ENCODE measurements around the gene MOB1B.
"Not testable (repeated sequence)": the region's sequence is repeated elsewhere in the genome, so short reads cannot be mapped to it uniquely, and the experiment has no call there.

The MOB1B gene

DNA sequence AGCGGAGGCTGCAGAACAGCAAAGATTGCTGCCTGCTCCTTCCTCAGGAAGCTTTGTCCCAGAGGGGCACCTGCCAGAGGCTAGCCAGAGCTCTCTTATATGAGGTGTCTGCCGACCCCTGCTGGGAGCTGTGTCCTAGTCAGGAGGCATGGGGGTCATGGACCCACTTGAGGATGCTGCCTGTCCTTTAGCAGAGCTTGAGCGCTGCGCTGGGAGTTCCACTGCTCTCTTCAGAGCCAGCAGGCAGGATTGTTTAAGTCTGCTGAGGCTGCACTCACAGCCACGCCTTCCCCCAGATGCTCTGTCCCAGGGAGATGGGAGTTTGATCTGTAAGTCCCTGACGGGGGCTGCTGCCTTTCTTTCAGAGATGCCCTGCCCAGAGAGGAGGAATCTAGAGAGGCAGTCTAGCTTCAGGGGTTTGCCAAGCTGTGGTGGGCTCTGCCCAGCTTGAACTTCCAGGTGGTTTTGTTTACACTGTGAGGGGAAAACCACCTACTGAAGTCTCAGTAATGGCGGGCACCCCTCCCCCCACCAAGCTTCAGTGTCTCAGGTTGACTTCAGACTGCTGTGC, 102.2 kb downstream of the MOB1B start:
- in situ Hi-C loops (cut with HindIII; ENCODE audit: low sequenced_read_pairs) = no loop called here

GRCh38 chr4:71005025-71005424, 102.9 kb downstream of the MOB1B start:
- in situ Hi-C loops (cut with HindIII; ENCODE audit: low sequenced_read_pairs) = not testable (repeated sequence)

DNA sequence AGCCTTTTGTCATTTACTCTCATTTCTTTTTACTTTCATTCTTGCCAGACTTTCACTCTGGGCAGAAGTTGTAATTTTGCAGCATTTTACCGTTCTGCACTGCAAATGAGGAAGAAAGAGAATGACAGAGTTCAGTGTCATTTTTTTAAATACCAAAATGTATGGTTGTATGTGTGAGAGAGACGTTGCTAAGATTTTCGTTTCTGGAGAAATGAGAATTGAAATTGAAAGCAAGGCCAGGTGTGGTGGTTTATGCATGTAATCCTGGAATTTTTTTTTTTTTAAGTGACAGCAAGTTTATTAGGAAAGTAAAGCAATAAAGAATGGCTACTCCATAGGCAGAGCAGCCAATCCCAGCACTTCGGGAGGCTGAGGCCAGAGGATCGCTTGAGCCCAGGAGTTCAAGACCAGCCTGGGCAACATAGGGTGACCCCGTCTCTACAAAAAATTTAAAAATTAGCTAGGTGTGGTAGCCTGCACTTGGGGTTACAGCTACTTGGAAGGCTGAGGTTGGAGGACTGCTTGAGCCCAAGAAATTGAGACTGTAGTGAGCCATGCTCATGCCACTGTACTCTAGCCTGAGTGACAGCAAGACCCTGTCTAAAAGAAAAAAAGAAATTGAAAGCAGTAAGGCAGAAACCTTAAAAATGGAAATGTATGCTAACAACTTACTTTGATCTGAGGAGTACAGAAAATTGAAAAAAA, 104.2 kb downstream of the MOB1B start:
- in situ Hi-C loops (cut with HindIII; ENCODE audit: low sequenced_read_pairs) = no loop called here

- in situ Hi-C loops (cut with HindIII; ENCODE audit: low sequenced_read_pairs) = no loop called here
Observed at GRCh38 chr4:71008196-71008595, 106.0 kb downstream of the MOB1B start.

GRCh38 chr4:71009086-71009485, 106.9 kb downstream of the MOB1B start:
- in situ Hi-C loops (cut with HindIII; ENCODE audit: low sequenced_read_pairs) = no loop called here

- in situ Hi-C loops (cut with HindIII; ENCODE audit: low sequenced_read_pairs) = no loop called here
Observed at GRCh38 chr4:71009890-71010588, 107.9 kb downstream of the MOB1B start.

- in situ Hi-C loops (cut with HindIII; ENCODE audit: low sequenced_read_pairs) = no loop called here
Observed at GRCh38 chr4:71011451-71011850, 109.3 kb downstream of the MOB1B start.

DNA sequence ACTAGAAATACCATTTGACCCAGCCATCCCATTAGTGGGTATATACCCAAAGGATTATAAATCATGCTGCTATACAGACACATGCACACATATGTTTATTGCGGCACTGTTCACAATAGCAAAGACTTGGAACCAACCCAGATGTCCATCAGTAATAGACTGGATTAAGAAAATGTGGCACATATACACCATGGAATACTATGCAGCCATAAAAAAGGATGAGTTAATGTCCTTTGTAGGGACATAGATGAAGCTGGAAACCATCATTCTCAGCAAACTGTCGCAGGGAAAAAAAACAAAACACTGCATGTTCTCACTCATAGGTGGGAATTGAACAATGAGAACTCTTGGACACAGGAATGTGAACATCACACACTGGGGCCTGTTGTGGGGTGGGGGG, 115.2 kb downstream of the MOB1B start:
- in situ Hi-C loops (cut with HindIII; ENCODE audit: low sequenced_read_pairs) = not testable (repeated sequence)

GRCh38 chr4:71020611-71021010, 118.4 kb downstream of the MOB1B start:
- in situ Hi-C loops (cut with HindIII; ENCODE audit: low sequenced_read_pairs) = no loop called here

DNA sequence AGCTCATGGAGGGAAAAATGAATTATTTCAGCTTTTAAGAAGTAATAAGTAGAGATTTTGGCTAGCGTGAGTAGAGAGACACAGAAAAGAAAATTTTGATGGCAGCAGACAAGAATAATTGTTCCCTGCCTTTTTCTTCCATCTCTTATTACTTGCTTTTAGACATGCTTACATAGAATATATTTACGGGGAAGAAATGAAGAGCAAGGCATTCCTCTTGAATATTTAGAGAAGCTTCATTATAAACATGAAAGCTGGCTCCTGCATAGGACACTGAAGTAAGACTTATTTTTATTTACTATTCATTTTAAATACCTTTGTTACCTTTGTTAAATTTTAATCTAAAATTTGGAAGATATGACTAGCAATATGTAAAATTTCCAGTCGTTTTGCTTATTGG, 123.5 kb downstream of the MOB1B start:
- in situ Hi-C loops (cut with HindIII; ENCODE audit: low sequenced_read_pairs) = no loop called here

- in situ Hi-C loops (cut with HindIII; ENCODE audit: low sequenced_read_pairs) = no loop called here
Observed at GRCh38 chr4:71026086-71026485, 123.9 kb downstream of the MOB1B start.

GRCh38 chr4:71027611-71028010, 125.4 kb downstream of the MOB1B start:
- in situ Hi-C loops (cut with HindIII; ENCODE audit: low sequenced_read_pairs) = no loop called here

GRCh38 chr4:71029504-71029903, 127.3 kb downstream of the MOB1B start:
- in situ Hi-C loops (cut with HindIII; ENCODE audit: low sequenced_read_pairs) = no loop called here

GRCh38 chr4:71032106-71032505, 129.9 kb downstream of the MOB1B start:
- in situ Hi-C loops (cut with HindIII; ENCODE audit: low sequenced_read_pairs) = not testable (repeated sequence)

Measured in DLD1 (cell line).